MM.1S (cell line): ENCODE data around the gene TUFT1.

Source experiments
- CTCF ChIP-seq: fragments of 300-600 bp; sonication (generic); IDR thresholded peaks from 2 replicates; pipeline ENCODE4 v1.5.1; 2016; ENCODE audit warnings: antibody characterized with exemption, low read length, mixed read lengths
- EZH2 ChIP-seq: fragments of 300-600 bp; sonication (generic); optimal IDR thresholded peaks from 2 replicates; pipeline ENCODE3; 2017; ENCODE audit warnings: low read depth, mild to moderate bottlenecking, antibody characterized with exemption, low read length, mixed read lengths

DNA sequence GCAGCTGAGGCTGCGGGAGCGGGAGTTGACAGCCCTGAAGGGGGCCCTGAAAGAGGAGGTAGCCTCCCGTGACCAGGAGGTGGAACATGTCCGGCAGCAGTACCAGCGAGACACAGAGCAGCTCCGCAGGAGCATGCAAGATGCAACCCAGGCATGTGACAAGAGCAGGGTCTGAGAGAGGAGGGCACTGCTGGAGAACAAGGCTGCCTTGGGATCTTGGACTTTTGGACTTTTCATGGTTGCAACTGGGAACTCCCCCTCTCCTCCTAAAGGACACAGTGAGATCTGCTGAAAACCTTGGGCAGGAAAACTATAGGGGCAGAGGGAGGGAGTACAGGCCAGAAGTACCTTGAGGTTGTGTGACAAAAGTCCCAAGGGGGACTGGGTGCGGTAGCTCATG lies 15.4 kb upstream of the TUFT1 start:
- no peak for TF ChIP-seq CTCF
- TF ChIP-seq EZH2: no peak
